HCT116 (cell line): ENCODE data around the gene CA5B. TPM values are rescaled to one million over a fixed set of nuclear protein-coding genes. Genes with fewer than 3 reads are reported as not detected.

Experiments used
- ATAC-seq: fragments of 200-7000 bp; cut with Tn5 transposase; 2 replicates; pipeline ENCODE4 v1.9.1; 2020; ENCODE audit warnings: mild to moderate bottlenecking, moderate library complexity
- BruUV-seq: library from RNA; stranded (reverse); fragments of 400-500 nt; replicated peaks from 2 replicates; lab custom pipeline; 2021; lab: Mats Ljungman, UMichigan
- CTCF ChIA-PET: fragments of 300-600 bp; sonication (Branson Sonifier 250); formaldehyde crosslinking; loops from one replicate; lab custom pipeline; 2021; ENCODE audit warnings: antibody characterized with exemption; lab: Charles Lee
- POLR2A ChIA-PET: fragments of 300-600, 350-600 bp; sonication (Branson Sonifier 250); formaldehyde crosslinking; loops from one replicate; lab custom pipeline; 2021; ENCODE audit warnings: antibody characterized with exemption; lab: Charles Lee
- RAD21 ChIA-PET, 2 experiments: fragments of 300-600 bp; sonication (Branson Sonifier 250); formaldehyde crosslinking; loops; one replicate each; lab custom pipeline; 2023; ENCODE audit warnings: low total read pairs in 2 of 2; ENCODE audit not compliant: uncharacterized antibody in 2 of 2, unreplicated experiment in 2 of 2, low non-redundant PET in 1 of 2; lab: Charles Lee
- DNase-seq: peaks from one replicate; pipeline ENCODE4 v3.0.0-alpha.2; 2010; ENCODE audit warnings: low read depth, low spot score
- H2AFZ ChIP-seq: fragments of 200-600 bp; shearing (Covaris generic), sonication (generic); 2 replicates; pipeline ENCODE4 v1.6.1; 2017; ENCODE audit warnings: low read depth, mixed run types, mixed read lengths, antibody characterized with exemption, low read length; ENCODE audit not compliant: poor library complexity, severe bottlenecking
- H3K27ac ChIP-seq: 2 replicates; pipeline ENCODE4 v1.5.1; 2012; ENCODE audit warnings: low read depth, low read length
- H3K27me3 ChIP-seq: fragments of 200-600 bp; sonication (generic); 2 replicates; pipeline ENCODE4 v1.6.1; 2016; ENCODE audit warnings: mixed run types, low read length, mixed read lengths; ENCODE audit not compliant: insufficient read depth
- H3K36me3 ChIP-seq, 2 experiments: fragments of 200-500 bp in 1 of 2; fragments of 200-600 bp in 1 of 2; sonication (Bioruptor generic) in 1 of 2; sonication (generic) in 1 of 2; 2 replicates each; pipeline versions ENCODE4 v1.5.1 to v1.6.1; 2014 to 2016; ENCODE audit warnings: low read length in 2 of 2, inconsistent platforms in 1 of 2, mixed read lengths in 1 of 2, mixed run types in 1 of 2; ENCODE audit not compliant: insufficient read depth in 2 of 2, control insufficient read depth in 1 of 2
- H3K4me1 ChIP-seq, 2 experiments: fragments of 200-600 bp in 1 of 2; sonication (generic) in 1 of 2; 2 replicates each; pipeline versions ENCODE4 v1.5.1 to v1.6.1; 2012 to 2017; ENCODE audit warnings: low read length in 2 of 2, inconsistent platforms in 1 of 2, mild to moderate bottlenecking in 1 of 2, mixed read lengths in 1 of 2, mixed run types in 1 of 2, moderate library complexity in 1 of 2; ENCODE audit not compliant: insufficient read depth in 2 of 2, control insufficient read depth in 1 of 2
- H3K4me2 ChIP-seq: fragments of 200-600 bp; sonication (generic); 2 replicates; pipeline ENCODE4 v1.6.1; 2017; ENCODE audit warnings: mixed run types, low read length, mixed read lengths
- H3K4me3 ChIP-seq, 2 experiments: fragments of 200-600 bp in 1 of 2; sonication (generic) in 1 of 2; replicated peaks in 1 of 2; 2 replicates each; pipeline ENCODE4 v1.5.1; 2011 to 2016; ENCODE audit warnings: low read length in 2 of 2, control low read depth in 1 of 2, low read depth in 1 of 2, mild to moderate bottlenecking in 1 of 2, mixed read lengths in 1 of 2, mixed run types in 1 of 2
- H3K79me2 ChIP-seq: fragments of 200-600 bp; sonication (generic); 2 replicates; pipeline ENCODE4 v1.6.1; 2017; ENCODE audit warnings: mild to moderate bottlenecking, mixed run types, low read length, moderate library complexity, mixed read lengths; ENCODE audit not compliant: insufficient read depth
- H3K9ac ChIP-seq: fragments of 200-600 bp; sonication (generic); 2 replicates; pipeline ENCODE4 v1.6.1; 2016; ENCODE audit warnings: low read length, mixed read lengths
- H3K9me2 ChIP-seq: fragments of 200-600 bp; sonication (generic), shearing (Covaris generic); 2 replicates; pipeline ENCODE4 v1.6.1; 2017; ENCODE audit warnings: mixed run types, mild to moderate bottlenecking, moderate library complexity; ENCODE audit not compliant: insufficient read depth
- H3K9me3 ChIP-seq, 2 experiments: fragments of 200-500 bp in 1 of 2; fragments of 200-600 bp in 1 of 2; sonication (Bioruptor generic) in 1 of 2; sonication (generic) in 1 of 2; 2 replicates each; pipeline ENCODE4 v1.6.1; 2014 to 2017; ENCODE audit warnings: low read length in 2 of 2, mixed read lengths in 2 of 2, inconsistent platforms in 1 of 2, low read depth in 1 of 2, mild to moderate bottlenecking in 1 of 2, mixed run types in 1 of 2, moderate library complexity in 1 of 2; ENCODE audit not compliant: control insufficient read depth in 1 of 2, insufficient read depth in 1 of 2
- H4K20me1 ChIP-seq: fragments of 200-600 bp; sonication (generic), shearing (Covaris generic); 2 replicates; pipeline ENCODE4 v1.6.1; 2017; ENCODE audit warnings: mixed run types, mild to moderate bottlenecking, moderate library complexity; ENCODE audit not compliant: insufficient read depth
- EGR1 ChIP-seq: IDR thresholded peaks from 2 replicates; pipeline ENCODE4 v1.6.1; 2012; ENCODE audit warnings: low read depth
- ELF1 ChIP-seq: IDR thresholded peaks from 2 replicates; pipeline ENCODE4 v1.6.1; 2012; ENCODE audit warnings: low read depth, borderline replicate concordance
- EZH2 ChIP-seq: fragments of 200-600 bp; sonication (generic); IDR thresholded peaks from 2 replicates; pipeline ENCODE4 v1.6.1; 2017; ENCODE audit warnings: antibody characterized with exemption, mixed run types
- JUND ChIP-seq: IDR thresholded peaks from 2 replicates; pipeline ENCODE4 v1.6.1; 2012
- REST ChIP-seq: IDR thresholded peaks from 2 replicates; pipeline ENCODE4 v1.6.1; 2012; ENCODE audit warnings: low read depth
- SP1 ChIP-seq: IDR thresholded peaks from 2 replicates; pipeline ENCODE4 v1.6.1; 2012; ENCODE audit warnings: low read depth
- TCF7L2 ChIP-seq: IDR thresholded peaks from 2 replicates; pipeline ENCODE4 v1.7.0; 2011; ENCODE audit warnings: borderline replicate concordance, inconsistent platforms; ENCODE audit not compliant: insufficient read depth, insufficient read length; ENCODE audit errors: extremely low read depth
- YY1 ChIP-seq: IDR thresholded peaks from 2 replicates; pipeline ENCODE4 v1.6.1; 2011; ENCODE audit warnings: low read length, low read depth, moderate library complexity, mild to moderate bottlenecking; ENCODE audit not compliant: insufficient replicate concordance; ENCODE audit errors: extremely low read depth
- ZFX ChIP-seq: fragments of 450-650 bp; IDR thresholded peaks from 2 replicates; pipeline ENCODE4 v1.6.1; 2017
- intact Hi-C: fragments of 100-400 bp; cut with micrococcal nuclease; formaldehyde crosslinking; loops from 2 replicates; pipeline ENCODE4 v1.10.0; 2022
- total RNA-seq: library from RNA; stranded (reverse); gene quantifications from one replicate; pipeline ENCODE4 v1.2.1, GENCODE V29; 2021; ENCODE audit not compliant: unreplicated experiment

CA5B gene
- total RNA-seq, 1 experiment from 2014 or later, result 5.5 TPM

GRCh38 chrX:15822922-15823321, 84.9 kb downstream of the CA5B start (continued):
- TF ChIP-seq ELF1 (no peak), EGR1 (no peak), REST (no peak), SP1 (no peak)

- Histone ChIP-seq H3K4me2 (no peak overlapping the region), H4K20me1 (no peaks in the 10 kb centered on the region), H3K36me3 (no peaks in the 10 kb centered on the region; a peak in 1 of 4 replicates)
- RAD21 ChIA-PET, result no interaction called here
- no peak for TF ChIP-seq YY1
- no peak for TF ChIP-seq EZH2
- TF ChIP-seq ZFX, result no peak
- TF ChIP-seq JUND, result no peak
- TF ChIP-seq TCF7L2, result no peak
- TF ChIP-seq, all 23 proteins: peak for 0
- Histone ChIP-seq H2AFZ (no peak overlapping the region), H3K27ac (no peak overlapping the region), H3K79me2 (no peaks in the 10 kb centered on the region), H3K9me3 (no peaks in the 10 kb centered on the region), H3K4me3 (no peak overlapping the region), H3K27me3 (no peaks in the 10 kb centered on the region), H3K9ac (no peak overlapping the region), H3K9me2 (no peaks in the 10 kb centered on the region), H3K4me1 (no peaks in the 10 kb centered on the region)
- no peak for DNase-seq
- intact Hi-C loops, result no loop called here
- ChIA-PET CTCF (no interaction called here), POLR2A (no interaction called here)
- no peak for ATAC-seq
- BruUV-seq, result no TSS peak
Observed at GRCh38 chrX:15825936-15826335, 87.9 kb downstream of the CA5B start.
